Left ventricle myocardium inferior (tissue), 1 donor: ENCODE results near the gene RAB18. TPM values are rescaled to one million over a fixed set of nuclear protein-coding genes. Genes with fewer than 3 reads are reported as not detected.

Experiments used
- DNase-seq: peaks from one replicate; pipeline ENCODE4 v3.0.0-alpha.2; 2020
- H3K27ac ChIP-seq: fragments of 200-600 bp; replicated peaks from 2 replicates; pipeline ENCODE4 v1.8.0; 2021
- H3K27me3 ChIP-seq: fragments of 200-600 bp; 2 replicates; pipeline ENCODE4 v1.8.0; 2021; ENCODE audit warnings: low read depth
- H3K36me3 ChIP-seq: fragments of 200-600 bp; 2 replicates; pipeline ENCODE4 v1.8.0; 2021
- H3K4me1 ChIP-seq: fragments of 200-600 bp; 2 replicates; pipeline ENCODE4 v1.8.0; 2021
- H3K4me3 ChIP-seq: fragments of 200-600 bp; 2 replicates; pipeline ENCODE4 v1.8.0; 2021; ENCODE audit warnings: mild to moderate bottlenecking, moderate library complexity
- H3K9me3 ChIP-seq: fragments of 200-600 bp; replicated peaks from 2 replicates; pipeline ENCODE4 v1.8.0; 2021
- CTCF ChIP-seq: fragments of 200-600 bp; IDR thresholded peaks from 2 replicates; pipeline ENCODE4 v1.8.0; 2021; ENCODE audit warnings: antibody characterized with exemption, mild to moderate bottlenecking, borderline replicate concordance
- intact Hi-C: fragments of 100-400 bp; cut with micrococcal nuclease; formaldehyde crosslinking; loops from one replicate; pipeline ENCODE4 v1.11.0; 2022
- total RNA-seq: library from RNA; stranded (reverse); fragmentation: NEBNext Ultra II Directional; extraction: Animal tissue kit (Norgen Biotek cat#: 25700); gene quantifications from one replicate; pipeline ENCODE4 v1.2.1, GENCODE V29; 2021
- donor health status: DM: no; HTN: yes; CAD: no; lungs with severe emphysema.

Gene RAB18
- total RNA-seq, 1 donor from 2014 or later, result 145 TPM

GRCh38 chr10:27530477-27530876 is 26.4 kb downstream of the RAB18 start:
- Histone ChIP-seq H3K27ac (no peak overlapping the region), H3K36me3 (peaks cover 20% of the 10 kb centered on the region), H3K4me1 (peaks cover 59% of the 10 kb centered on the region), H3K4me3 (no peak overlapping the region), H3K9me3 (no peaks in the 10 kb centered on the region), H3K27me3 (no peaks in the 10 kb centered on the region)
- intact Hi-C loops, result no loop called here
- no peak for DNase-seq
- TF ChIP-seq CTCF, result no peak

GRCh38 chr10:27531336-27531847 is 27.3 kb downstream of the RAB18 start:
- peaks cover 23% of the 10 kb centered on the region for H3K36me3 ChIP-seq
- TF ChIP-seq CTCF, result no peak
- no peaks in the 10 kb centered on the region for H3K9me3 ChIP-seq
- H3K4me3 ChIP-seq, result no peak overlapping the region
- peaks cover 49% of the 10 kb centered on the region for H3K4me1 ChIP-seq
- intact Hi-C loops, result no loop called here
- DNase-seq, result no peak
- no peaks in the 10 kb centered on the region for H3K27me3 ChIP-seq
- H3K27ac ChIP-seq, result no peak overlapping the region

DNA sequence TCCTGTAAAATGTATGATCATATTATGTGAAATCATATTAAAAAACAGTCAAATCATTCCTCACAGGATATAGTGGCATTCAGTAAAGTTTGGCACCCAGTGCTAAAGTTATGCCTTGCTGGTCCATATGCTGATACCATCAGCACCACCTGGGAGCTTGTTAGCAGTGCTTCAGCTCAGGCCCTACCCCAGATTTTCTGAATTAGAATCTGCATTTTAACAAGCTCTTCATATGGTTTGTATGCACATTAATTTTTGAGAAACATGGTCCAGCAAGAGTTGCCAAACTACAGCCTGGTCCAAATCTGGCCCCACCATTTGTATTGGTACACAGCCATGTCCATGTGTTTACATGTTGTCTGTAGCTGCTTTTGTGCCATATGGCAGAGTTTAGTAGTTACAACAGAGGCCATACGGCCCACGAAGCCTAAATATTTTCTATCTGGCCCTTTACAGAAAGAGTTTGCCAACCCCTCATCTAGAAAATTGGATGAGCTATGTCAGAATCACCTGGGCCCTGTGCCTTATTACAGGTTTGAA is 30.1 kb downstream of the RAB18 start:
- no peak overlapping the region for H3K4me3 ChIP-seq
- H3K27me3 ChIP-seq, result no peaks in the 10 kb centered on the region
- peaks cover 27% of the 10 kb centered on the region for H3K4me1 ChIP-seq
- H3K36me3 ChIP-seq, result peaks cover 46% of the 10 kb centered on the region
- intact Hi-C loops, result no loop called here
- H3K27ac ChIP-seq, result no peak overlapping the region
- no peak for DNase-seq
- H3K9me3 ChIP-seq, result no peaks in the 10 kb centered on the region
- TF ChIP-seq CTCF, result no peak

DNA sequence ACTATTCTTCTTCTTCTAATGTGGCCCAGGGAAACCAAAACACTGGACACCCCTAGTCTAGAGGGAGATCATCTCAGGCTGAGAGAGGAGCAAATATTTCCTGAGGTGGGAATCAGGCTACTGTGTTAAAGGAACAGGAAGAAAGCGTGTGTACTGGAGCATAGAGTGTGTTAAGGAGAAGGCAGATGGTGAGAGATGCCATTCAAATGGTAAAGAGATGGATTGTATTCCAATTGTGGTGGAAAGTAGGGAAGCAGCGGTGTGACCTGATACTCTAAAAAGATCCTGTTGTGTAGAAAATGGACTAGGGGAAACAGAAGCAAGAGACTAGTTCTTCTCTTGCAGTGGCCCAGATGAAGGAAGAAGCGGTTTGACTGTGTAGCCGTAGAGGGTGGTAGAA is 31.2 kb downstream of the RAB18 start:
- Histone ChIP-seq H3K27me3 (no peaks in the 10 kb centered on the region), H3K9me3 (no peaks in the 10 kb centered on the region), H3K27ac (no peak overlapping the region), H3K4me3 (no peak overlapping the region), H3K36me3 (peaks cover 51% of the 10 kb centered on the region), H3K4me1 (peaks cover 16% of the 10 kb centered on the region)
- DNase-seq, result no peak
- intact Hi-C loops, result no loop called here
- TF ChIP-seq CTCF, result no peak

GRCh38 chr10:27536437-27536836 is 32.3 kb downstream of the RAB18 start:
- Histone ChIP-seq H3K4me3 (no peak overlapping the region), H3K36me3 (peaks cover 51% of the 10 kb centered on the region), H3K27ac (no peak overlapping the region), H3K27me3 (no peaks in the 10 kb centered on the region), H3K9me3 (no peaks in the 10 kb centered on the region), H3K4me1 (peaks cover 6% of the 10 kb centered on the region)
- intact Hi-C loops, result no loop called here
- DNase-seq, result no peak
- TF ChIP-seq CTCF, result no peak
